ENCODE results near the gene BCL7C. TPM values are rescaled to one million over a fixed set of nuclear protein-coding genes. Genes with fewer than 3 reads are reported as not detected.

BCL7C gene
- total RNA-seq, 1 donor from 2014 or later, result 29.7 TPM

DNA sequence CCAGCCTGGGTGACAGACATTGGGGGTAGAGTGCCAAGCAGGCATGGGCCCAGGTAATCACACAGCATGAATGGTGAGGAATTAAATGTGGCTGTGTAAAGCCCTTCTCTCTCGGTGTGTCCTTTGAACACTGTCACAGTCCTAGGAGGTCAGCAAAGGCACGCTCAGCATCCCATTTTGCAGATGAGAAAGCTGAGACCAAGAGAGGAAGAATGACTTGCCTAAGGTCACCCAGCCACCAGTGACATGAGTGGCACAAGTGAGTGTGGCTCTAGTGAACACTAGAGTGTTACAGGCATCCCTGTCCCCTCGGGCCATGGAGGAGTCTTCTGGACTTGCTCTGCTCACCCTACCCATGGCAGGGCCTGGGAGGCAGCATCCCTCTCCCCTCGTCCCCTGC lies 13.2 kb upstream of the BCL7C start:
- Histone ChIP-seq H3K4me1 (ENCODE audit: control insufficient read depth in 3 of 3, insufficient read depth in 3 of 3, low read length in 3 of 3) (peaks cover 6 to 23% (median 9%) of the 10 kb centered on the region in 3 donors), H3K9ac (ENCODE audit: low read depth in 1 of 3, low read length in 3 of 3) (no peak overlapping the region), H3K4me3 (ENCODE audit: low read length in 3 of 3) (no peak overlapping the region), H3K36me3 (ENCODE audit: control insufficient read depth in 3 of 3, insufficient read depth in 3 of 3, low read length in 3 of 3) (no peaks in the 10 kb centered on the region), H3K27ac (ENCODE audit: low read depth, low read length) (no peak overlapping the region), H3K9me3 (ENCODE audit: control insufficient read depth in 3 of 3, low read length in 3 of 3) (no peaks in the 10 kb centered on the region), H3K27me3 (ENCODE audit: control insufficient read depth in 3 of 3, insufficient read depth in 3 of 3, low read length in 3 of 3) (no peaks in the 10 kb centered on the region)

DNA sequence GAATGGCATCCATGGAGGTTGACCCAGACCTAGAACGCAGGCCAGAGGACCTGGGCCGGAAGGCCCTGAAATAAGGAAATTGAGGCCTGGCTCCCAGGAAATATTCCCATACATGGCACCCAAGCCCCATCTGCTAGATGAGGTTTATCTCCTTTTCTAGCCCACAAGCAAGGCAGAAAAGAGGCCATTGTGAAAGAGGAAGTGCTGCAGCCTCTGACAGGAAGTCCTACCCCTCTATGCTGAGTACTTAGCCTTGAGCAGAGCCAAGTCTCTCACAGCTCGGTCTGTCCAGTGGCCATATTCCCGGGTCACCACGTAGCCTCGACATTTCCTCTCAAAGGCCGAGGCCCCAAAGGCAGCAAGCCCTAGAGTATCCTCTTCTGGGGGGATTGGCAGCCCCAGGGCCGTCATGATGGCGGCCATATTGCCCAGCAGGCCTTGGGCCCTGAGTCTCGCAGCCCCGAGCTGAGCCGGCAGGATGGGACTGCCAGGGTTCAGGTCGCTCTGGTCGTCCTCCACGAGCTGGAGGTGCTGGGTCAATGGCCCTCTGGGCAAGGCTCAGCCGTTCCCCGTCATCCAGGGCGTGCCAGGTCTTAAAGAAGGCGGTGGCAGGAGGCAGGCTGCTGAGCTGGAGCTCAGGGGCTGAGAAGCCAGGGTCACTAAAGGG lies 10.4 kb upstream of the BCL7C start:
- Histone ChIP-seq H3K9me3 (ENCODE audit: control insufficient read depth in 3 of 3, low read length in 3 of 3) (no peaks in the 10 kb centered on the region), H3K36me3 (ENCODE audit: control insufficient read depth in 3 of 3, insufficient read depth in 3 of 3, low read length in 3 of 3) (no peaks in the 10 kb centered on the region), H3K9ac (ENCODE audit: low read depth in 1 of 3, low read length in 3 of 3) (peak overlapping the region in 1 of 3 donors; percentile 20), H3K27ac (ENCODE audit: low read depth, low read length) (peak overlapping the region; percentile 62), H3K27me3 (ENCODE audit: control insufficient read depth in 3 of 3, insufficient read depth in 3 of 3, low read length in 3 of 3) (no peaks in the 10 kb centered on the region), H3K4me3 (ENCODE audit: low read length in 3 of 3) (peak overlapping the region in 2 of 3 donors; percentile 13 to 48), H3K4me1 (ENCODE audit: control insufficient read depth in 3 of 3, insufficient read depth in 3 of 3, low read length in 3 of 3) (peaks cover 14 to 34% (median 16%) of the 10 kb centered on the region in 3 donors)

DNA sequence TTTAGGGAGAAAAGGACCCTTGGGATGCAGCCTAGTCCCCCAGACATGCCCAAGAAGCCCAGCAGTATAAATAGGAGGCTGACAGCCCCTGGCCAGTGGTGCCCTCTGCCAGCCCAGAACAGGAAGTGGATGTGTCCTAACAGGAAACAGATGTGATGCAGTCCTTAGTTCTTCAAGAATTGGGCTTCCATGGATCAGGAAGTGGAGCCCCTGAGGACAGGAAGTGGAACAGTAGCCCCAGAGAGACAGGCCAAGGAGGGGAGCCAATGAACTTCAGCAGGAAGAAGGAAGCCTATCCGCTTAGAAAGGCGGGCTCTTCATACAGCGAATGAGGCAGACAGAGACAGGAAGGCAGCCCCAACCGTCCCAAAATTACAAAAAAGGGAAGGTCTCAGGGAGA lies 9.7 kb upstream of the BCL7C start:
- H3K4me3 ChIP-seq (ENCODE audit: low read length in 3 of 3), result peak overlapping the region in 1 of 3 donors; percentile 48
- H3K27me3 ChIP-seq (ENCODE audit: control insufficient read depth in 3 of 3, insufficient read depth in 3 of 3, low read length in 3 of 3), result no peaks in the 10 kb centered on the region
- H3K9me3 ChIP-seq (ENCODE audit: control insufficient read depth in 3 of 3, low read length in 3 of 3), result no peaks in the 10 kb centered on the region
- H3K9ac ChIP-seq (ENCODE audit: low read depth in 1 of 3, low read length in 3 of 3), result no peak overlapping the region
- H3K36me3 ChIP-seq (ENCODE audit: control insufficient read depth in 3 of 3, insufficient read depth in 3 of 3, low read length in 3 of 3), result no peaks in the 10 kb centered on the region
- H3K4me1 ChIP-seq (ENCODE audit: control insufficient read depth in 3 of 3, insufficient read depth in 3 of 3, low read length in 3 of 3), result peaks cover 14 to 37% (median 16%) of the 10 kb centered on the region in 3 donors
- H3K27ac ChIP-seq (ENCODE audit: low read depth, low read length), result peak overlapping the region; percentile 62

DNA sequence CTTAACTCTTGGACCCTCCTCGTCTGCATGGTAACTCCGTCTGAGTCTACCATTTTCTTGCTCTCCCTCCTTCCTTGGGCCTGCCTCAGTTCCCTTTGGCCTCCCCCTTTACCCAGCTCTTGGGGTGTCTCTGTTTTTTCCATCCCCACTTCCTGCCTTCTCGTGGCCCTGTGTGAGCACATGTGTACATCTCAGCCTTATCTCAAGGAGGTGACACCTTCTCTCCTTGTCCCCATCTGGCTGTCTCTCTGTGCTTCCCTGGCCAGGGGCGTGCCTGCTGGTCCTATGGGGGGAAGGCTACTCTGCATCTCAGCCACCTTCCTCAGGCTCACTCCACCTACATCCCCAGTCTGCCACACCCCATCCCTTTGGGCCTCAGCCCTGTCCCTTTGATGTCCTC lies 9.1 kb upstream of the BCL7C start:
- H3K4me3 ChIP-seq (ENCODE audit: low read length in 3 of 3), result peak overlapping the region in 1 of 3 donors; percentile 69
- no peaks in the 10 kb centered on the region for H3K9me3 ChIP-seq (ENCODE audit: control insufficient read depth in 3 of 3, low read length in 3 of 3)
- peak overlapping the region in 2 of 3 donors; percentile 78 to 88 for H3K9ac ChIP-seq (ENCODE audit: low read depth in 1 of 3, low read length in 3 of 3)

DNA sequence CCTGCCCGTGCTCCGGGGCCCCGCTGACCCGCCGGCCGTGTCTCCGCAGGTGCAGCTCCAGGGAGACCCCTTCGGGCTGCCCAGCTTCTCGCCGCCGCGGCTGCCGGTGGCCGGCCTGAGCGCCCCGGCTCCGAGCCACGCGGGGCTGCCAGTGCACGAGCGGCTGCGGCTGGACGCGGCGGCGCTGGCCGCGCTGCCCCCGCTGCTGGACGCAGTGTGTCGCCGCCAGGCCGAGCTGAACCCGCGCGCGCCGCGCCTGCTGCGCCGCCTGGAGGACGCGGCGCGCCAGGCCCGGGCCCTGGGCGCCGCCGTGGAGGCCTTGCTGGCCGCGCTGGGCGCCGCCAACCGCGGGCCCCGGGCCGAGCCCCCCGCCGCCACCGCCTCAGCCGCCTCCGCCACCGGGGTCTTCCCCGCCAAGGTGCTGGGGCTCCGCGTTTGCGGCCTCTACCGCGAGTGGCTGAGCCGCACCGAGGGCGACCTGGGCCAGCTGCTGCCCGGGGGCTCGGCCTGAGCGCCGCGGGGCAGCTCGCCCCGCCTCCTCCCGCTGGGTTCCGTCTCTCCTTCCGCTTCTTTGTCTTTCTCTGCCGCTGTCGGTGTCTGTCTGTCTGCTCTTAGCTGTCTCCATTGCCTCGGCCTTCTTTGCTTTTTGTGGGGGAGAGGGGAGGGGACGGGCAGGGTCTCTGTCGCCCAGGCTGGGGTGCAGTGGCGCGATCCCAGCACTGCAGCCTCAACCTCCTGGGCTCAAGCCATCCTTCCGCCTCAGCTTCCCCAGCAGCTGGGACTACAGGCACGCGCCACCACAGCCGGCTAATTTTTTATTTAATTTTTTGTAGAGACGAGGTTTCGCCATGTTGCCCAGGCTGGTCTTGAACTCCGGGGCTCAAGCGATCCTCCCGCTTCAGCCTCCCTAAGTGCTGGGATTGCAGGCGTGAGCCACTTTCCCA lies 8.4 kb upstream of the BCL7C start:
- no peaks in the 10 kb centered on the region for H3K9me3 ChIP-seq (ENCODE audit: control insufficient read depth in 3 of 3, low read length in 3 of 3)

More for the DNA sequence above, 9.1 kb upstream of the BCL7C start:
- Histone ChIP-seq H3K27me3 (ENCODE audit: control insufficient read depth in 3 of 3, insufficient read depth in 3 of 3, low read length in 3 of 3) (no peaks in the 10 kb centered on the region), H3K36me3 (ENCODE audit: control insufficient read depth in 3 of 3, insufficient read depth in 3 of 3, low read length in 3 of 3) (no peaks in the 10 kb centered on the region), H3K27ac (ENCODE audit: low read depth, low read length) (peak overlapping the region; percentile 80), H3K4me1 (ENCODE audit: control insufficient read depth in 3 of 3, insufficient read depth in 3 of 3, low read length in 3 of 3) (peaks cover 14 to 37% (median 16%) of the 10 kb centered on the region in 3 donors)

DNA sequence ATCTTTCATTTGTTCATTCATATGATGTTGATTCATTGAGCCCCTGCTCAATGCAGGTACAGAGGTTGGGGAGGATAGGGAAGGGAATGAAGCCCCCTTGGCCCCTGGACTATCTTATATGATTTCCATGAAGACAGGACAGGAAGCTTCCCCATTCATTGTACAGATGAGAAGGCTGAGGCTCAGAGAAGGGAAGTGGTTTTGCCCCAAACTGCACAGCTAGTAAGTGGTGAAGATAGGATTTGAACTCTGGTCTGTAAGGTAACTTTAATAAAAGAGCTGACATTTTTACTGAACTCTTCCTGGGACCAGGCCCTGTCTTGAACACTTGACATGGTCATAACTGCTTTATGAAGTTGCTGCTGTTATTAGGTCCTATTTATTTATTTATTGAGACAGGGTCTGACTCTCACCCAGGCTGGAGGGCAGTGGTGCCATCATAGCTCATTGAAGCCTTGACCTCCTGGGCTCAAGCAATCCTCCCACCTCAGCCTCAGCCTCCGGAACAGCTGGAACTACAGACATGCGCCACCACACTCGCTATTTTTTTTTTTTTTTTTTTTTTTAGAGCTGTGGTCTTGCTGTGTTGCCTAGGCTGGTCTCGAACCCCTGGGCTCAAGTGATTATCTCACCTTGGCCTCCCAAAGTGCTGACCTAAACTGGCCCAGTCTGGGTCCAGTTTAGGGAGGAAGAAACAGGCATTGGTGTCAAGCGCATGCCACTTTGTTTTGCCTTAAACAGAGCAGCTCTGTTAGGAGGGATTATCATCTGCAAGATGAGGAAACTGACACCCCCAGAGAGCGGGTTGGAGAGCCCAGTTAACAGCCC lies 7.5 kb upstream of the BCL7C start:
- H3K27me3 ChIP-seq (ENCODE audit: control insufficient read depth in 3 of 3, insufficient read depth in 3 of 3, low read length in 3 of 3), result no peaks in the 10 kb centered on the region
- no peaks in the 10 kb centered on the region for H3K36me3 ChIP-seq (ENCODE audit: control insufficient read depth in 3 of 3, insufficient read depth in 3 of 3, low read length in 3 of 3)
- H3K27ac ChIP-seq (ENCODE audit: low read depth, low read length), result peak overlapping the region; percentile 66
- peaks cover 17 to 45% (median 20%) of the 10 kb centered on the region in 3 donors for H3K4me1 ChIP-seq (ENCODE audit: control insufficient read depth in 3 of 3, insufficient read depth in 3 of 3, low read length in 3 of 3)
- H3K9ac ChIP-seq (ENCODE audit: low read depth in 1 of 3, low read length in 3 of 3), result peak overlapping the region; percentile 72 to 85 (median 80)
- H3K9me3 ChIP-seq (ENCODE audit: control insufficient read depth in 3 of 3, low read length in 3 of 3), result no peaks in the 10 kb centered on the region
- peak overlapping the region; percentile 69 to 74 (median 69) for H3K4me3 ChIP-seq (ENCODE audit: low read length in 3 of 3)

More for the DNA sequence above, 8.4 kb upstream of the BCL7C start:
- peak overlapping the region; percentile 80 for H3K27ac ChIP-seq (ENCODE audit: low read depth, low read length)
- H3K27me3 ChIP-seq (ENCODE audit: control insufficient read depth in 3 of 3, insufficient read depth in 3 of 3, low read length in 3 of 3), result no peaks in the 10 kb centered on the region
- H3K4me3 ChIP-seq (ENCODE audit: low read length in 3 of 3), result peak overlapping the region; percentile 69 to 74 (median 71)
- H3K9ac ChIP-seq (ENCODE audit: low read depth in 1 of 3, low read length in 3 of 3), result peak overlapping the region; percentile 78 to 88 (median 80)
- no peaks in the 10 kb centered on the region for H3K36me3 ChIP-seq (ENCODE audit: control insufficient read depth in 3 of 3, insufficient read depth in 3 of 3, low read length in 3 of 3)
- H3K4me1 ChIP-seq (ENCODE audit: control insufficient read depth in 3 of 3, insufficient read depth in 3 of 3, low read length in 3 of 3), result peaks cover 15 to 41% (median 18%) of the 10 kb centered on the region in 3 donors

DNA sequence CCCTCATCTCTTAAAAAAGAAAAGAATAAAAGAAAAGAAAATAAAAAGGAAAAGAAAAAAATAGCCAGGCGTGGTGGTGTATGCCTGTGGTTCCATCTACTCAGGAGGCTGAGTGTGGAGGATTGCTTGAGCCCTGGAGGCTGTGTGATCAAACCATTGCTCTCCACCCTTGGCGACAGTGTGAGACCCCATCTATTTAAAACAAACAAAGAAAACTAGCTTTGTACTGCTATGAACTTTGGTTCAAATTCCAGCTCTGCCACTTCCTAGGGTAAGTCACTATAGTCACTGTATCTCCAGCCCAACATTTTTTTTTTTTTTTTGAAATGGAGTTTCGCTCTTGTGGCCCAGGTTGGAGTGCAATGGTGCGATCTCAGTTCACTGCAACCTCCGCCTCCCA lies 6.7 kb upstream of the BCL7C start:
- H3K36me3 ChIP-seq (ENCODE audit: control insufficient read depth in 3 of 3, insufficient read depth in 3 of 3, low read length in 3 of 3), result no peaks in the 10 kb centered on the region
- no peak overlapping the region for H3K27ac ChIP-seq (ENCODE audit: low read depth, low read length)
- no peaks in the 10 kb centered on the region for H3K27me3 ChIP-seq (ENCODE audit: control insufficient read depth in 3 of 3, insufficient read depth in 3 of 3, low read length in 3 of 3)
- peaks cover 25 to 53% (median 26%) of the 10 kb centered on the region in 3 donors for H3K4me1 ChIP-seq (ENCODE audit: control insufficient read depth in 3 of 3, insufficient read depth in 3 of 3, low read length in 3 of 3)
- H3K9ac ChIP-seq (ENCODE audit: low read depth in 1 of 3, low read length in 3 of 3), result no peak overlapping the region
- H3K4me3 ChIP-seq (ENCODE audit: low read length in 3 of 3), result no peak overlapping the region
- no peaks in the 10 kb centered on the region for H3K9me3 ChIP-seq (ENCODE audit: control insufficient read depth in 3 of 3, low read length in 3 of 3)

DNA sequence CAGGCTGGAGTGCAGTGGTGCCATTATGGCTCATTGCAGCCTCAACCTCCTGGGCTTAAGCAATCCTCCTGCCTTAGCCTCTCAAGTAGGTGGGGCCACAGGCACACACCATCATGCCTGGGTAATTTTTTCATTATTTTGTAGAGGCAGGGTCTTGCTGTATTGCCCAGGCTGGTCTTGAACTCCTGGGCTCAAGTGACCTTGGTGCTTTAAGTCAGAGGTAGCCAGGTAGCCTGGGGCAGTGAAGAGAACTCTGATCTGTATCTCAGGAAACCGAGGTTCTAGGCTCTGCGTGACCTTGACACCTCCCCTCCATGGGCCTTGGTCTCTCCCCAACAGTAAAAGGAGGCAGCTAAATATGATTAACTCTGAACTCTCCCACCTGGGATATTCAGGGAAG lies 5.9 kb upstream of the BCL7C start:
- H3K27me3 ChIP-seq (ENCODE audit: control insufficient read depth in 3 of 3, insufficient read depth in 3 of 3, low read length in 3 of 3), result no peaks in the 10 kb centered on the region
- H3K4me1 ChIP-seq (ENCODE audit: control insufficient read depth in 3 of 3, insufficient read depth in 3 of 3, low read length in 3 of 3), result peaks cover 28 to 60% (median 31%) of the 10 kb centered on the region in 3 donors
- H3K36me3 ChIP-seq (ENCODE audit: control insufficient read depth in 3 of 3, insufficient read depth in 3 of 3, low read length in 3 of 3), result no peaks in the 10 kb centered on the region
- peak overlapping the region in 1 of 3 donors; percentile 25 for H3K9ac ChIP-seq (ENCODE audit: low read depth in 1 of 3, low read length in 3 of 3)
- H3K27ac ChIP-seq (ENCODE audit: low read depth, low read length), result no peak overlapping the region
- H3K9me3 ChIP-seq (ENCODE audit: control insufficient read depth in 3 of 3, low read length in 3 of 3), result no peaks in the 10 kb centered on the region
- H3K4me3 ChIP-seq (ENCODE audit: low read length in 3 of 3), result no peak overlapping the region

DNA sequence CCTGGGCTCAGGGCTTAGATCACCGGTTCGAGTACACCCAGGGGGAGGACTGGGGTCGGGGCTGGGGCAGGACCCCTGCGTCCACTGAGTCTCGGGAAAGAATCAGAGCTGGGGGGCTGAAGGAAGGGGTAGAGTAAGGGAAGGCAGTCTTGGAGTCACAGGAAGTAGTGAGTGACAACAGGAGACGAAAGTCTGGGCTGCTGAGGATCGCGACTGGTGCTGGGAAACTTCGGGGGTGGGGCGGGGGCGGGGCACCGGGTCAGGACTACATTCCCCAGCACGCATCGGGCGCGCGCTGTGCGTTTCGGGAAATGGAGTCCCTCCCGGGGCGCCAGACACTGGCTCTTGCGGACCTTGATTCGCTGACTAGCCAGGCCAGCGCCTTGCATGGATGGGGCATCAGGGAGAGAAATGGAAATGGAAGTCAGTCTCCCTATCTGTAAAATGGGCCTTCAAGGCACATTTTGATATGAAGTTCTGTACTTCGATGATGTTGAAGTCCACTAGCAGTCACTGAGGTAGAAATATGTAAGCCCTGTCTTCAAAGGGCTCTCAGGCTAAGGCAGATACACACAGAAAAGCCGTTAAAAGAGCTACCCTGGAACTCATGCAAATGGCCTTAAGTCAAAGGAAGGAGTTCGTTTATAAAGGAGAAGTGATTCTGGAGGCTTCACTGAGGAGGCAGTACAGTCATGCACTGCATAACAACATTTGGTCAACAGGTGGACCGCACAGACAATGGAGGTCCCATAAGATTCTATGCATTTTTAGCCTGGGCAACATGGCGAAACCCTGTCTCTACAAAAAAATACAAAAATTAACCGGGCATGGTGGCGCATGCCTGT lies 3.2 kb upstream of the BCL7C start:
- peak overlapping the region; percentile 80 to 87 (median 81) for H3K4me3 ChIP-seq (ENCODE audit: low read length in 3 of 3)
- peaks cover 36 to 56% (median 40%) of the 10 kb centered on the region in 3 donors for H3K4me1 ChIP-seq (ENCODE audit: control insufficient read depth in 3 of 3, insufficient read depth in 3 of 3, low read length in 3 of 3)
- peak overlapping the region; percentile 100 for H3K27ac ChIP-seq (ENCODE audit: low read depth, low read length)
- peak overlapping the region; percentile 87 to 96 (median 95) for H3K9ac ChIP-seq (ENCODE audit: low read depth in 1 of 3, low read length in 3 of 3)
- no peaks in the 10 kb centered on the region for H3K9me3 ChIP-seq (ENCODE audit: control insufficient read depth in 3 of 3, low read length in 3 of 3)
- H3K27me3 ChIP-seq (ENCODE audit: control insufficient read depth in 3 of 3, insufficient read depth in 3 of 3, low read length in 3 of 3), result no peaks in the 10 kb centered on the region
- H3K36me3 ChIP-seq (ENCODE audit: control insufficient read depth in 3 of 3, insufficient read depth in 3 of 3, low read length in 3 of 3), result peaks cover 0 to 3% (median 0%) of the 10 kb centered on the region in 3 donors
